Activated CD4-positive, alpha-beta T cell treated with anti-CD3 and anti-CD28 coated beads, Interleukin-2, Interleukin-6, amounts not matched to agents 100 ng/mL and 50 ng/mL, durations not matched to agents 16 hours and 8 hours (primary cell): Measurements from ENCODE around the gene ATG5.

Experiments
- DNase-seq: peaks from one replicate; pipeline ENCODE4 v3.0.0-alpha.2; 2020

ATG5 gene

DNA sequence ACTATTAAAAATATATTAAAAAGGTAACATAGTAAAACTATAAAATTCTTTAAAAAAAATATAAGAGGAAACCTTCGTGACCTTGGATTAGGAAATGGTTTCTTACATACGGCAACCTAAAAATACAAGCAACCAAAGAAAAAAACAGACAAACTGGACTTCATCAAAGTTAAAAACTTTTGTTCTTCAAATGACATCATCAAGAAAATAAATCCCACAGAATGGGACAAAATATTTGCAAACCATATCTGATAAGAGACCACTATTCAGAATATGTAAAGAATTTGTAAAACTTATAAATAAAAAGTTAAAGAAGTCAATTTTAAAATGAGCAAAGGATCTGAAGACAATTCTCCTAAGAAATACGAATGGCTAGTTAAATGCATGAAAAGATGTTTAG is 110.0 kb downstream of the ATG5 start:
- DNase-seq, result no peak

DNA sequence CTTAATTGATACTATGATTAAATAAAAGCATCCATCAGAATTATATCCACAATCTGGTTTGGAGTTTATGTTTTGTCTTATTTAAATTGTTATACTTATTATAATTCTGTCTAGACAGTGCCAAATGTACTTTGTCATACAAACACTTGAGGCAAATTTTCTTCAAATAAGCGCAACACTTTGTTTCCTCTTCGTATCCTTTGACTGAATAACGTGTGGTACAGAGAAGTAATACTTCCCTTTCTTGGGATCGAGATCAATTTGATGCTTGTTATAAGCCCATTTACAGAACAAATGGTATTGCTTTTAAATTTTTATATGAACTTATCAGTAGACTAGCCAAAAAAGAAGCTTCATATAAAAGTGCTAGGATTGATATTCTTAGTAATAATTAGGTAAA is 111.0 kb downstream of the ATG5 start:
- DNase-seq, result no peak

DNA sequence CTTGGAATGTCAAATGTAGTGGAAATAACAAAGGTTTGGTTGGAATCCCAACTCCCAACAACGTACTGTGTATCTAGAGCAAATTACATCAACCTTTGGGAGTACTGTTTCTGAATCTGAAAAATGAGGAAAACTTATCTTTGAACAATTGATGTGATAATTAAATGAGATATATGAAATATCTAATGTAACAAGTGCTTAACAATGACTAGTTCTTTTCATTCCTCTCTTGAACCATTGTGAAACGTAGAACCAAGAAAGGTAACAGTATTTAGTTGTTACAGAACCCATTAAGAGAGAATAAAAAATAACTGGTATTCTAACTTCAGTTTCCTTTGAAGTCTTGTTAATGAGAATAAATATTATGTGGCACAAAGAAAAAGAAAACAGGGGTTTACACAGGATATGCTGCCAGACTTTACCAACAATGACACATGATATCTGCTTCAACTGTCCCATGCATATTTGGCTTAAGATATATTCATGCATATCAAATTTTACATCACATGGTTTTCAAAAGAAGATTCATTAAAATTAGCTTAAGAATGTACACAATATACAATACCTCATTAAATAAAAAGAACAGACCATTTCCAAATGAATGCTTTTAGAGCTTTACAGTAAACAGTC is 111.8 kb downstream of the ATG5 start:
- DNase-seq, result no peak

DNA sequence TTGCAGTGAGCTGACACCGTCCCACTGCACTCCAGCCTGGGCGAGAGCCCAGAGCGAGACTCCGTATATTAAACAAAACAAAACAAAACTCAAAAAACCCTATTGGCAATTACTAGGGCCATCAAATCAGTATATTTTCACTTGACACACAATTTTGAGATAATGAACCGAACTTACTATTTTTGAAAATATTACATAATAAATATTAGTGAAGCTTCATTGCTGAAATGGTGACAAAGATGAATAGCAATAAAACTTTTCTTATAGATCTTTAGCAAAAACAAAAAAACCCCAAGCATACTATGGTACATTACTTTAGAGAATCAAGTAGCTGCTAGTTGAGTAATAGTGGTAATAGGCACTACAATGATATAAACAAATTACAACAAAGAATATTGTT is 113.0 kb downstream of the ATG5 start:
- DNase-seq, result no peak

DNA sequence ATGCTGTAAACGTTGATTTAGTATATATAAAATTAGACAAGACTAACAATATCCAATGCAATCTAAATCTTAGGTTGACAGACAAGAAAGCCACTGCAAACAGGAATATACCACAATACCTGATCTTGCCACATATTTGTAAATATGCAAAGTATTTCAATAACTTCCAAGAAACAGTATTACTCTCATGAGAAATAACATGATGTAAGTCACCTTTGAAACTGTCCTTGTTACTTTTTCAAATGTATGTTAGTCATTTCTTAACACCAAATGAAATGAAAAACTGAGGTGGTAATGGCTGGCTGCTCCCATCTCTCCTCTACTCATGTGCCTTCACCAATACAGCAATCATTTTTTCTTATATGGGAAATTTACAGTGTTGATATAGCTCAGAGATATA is 118.7 kb downstream of the ATG5 start:
- peak; percentile 36 for DNase-seq

DNA sequence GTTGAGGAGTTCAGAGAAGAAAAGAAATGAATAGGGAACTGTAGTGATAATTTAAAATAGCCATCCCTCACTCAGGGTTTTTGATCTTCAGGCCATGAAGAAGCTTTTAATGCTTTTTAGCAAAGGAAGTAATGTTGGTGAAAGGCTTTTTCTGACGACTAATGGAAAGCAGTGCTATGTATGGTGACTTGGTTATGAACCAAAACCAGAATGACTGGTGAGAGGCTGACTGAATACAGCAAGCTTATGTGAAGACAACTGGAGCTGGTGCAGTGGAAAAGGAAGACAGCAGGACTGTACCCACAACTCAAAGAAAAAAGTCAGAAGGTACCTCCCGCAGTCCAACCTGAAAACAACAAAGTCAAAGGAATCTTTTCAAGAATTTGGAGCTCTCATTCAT is 120.6 kb downstream of the ATG5 start:
- no peak for DNase-seq

DNA sequence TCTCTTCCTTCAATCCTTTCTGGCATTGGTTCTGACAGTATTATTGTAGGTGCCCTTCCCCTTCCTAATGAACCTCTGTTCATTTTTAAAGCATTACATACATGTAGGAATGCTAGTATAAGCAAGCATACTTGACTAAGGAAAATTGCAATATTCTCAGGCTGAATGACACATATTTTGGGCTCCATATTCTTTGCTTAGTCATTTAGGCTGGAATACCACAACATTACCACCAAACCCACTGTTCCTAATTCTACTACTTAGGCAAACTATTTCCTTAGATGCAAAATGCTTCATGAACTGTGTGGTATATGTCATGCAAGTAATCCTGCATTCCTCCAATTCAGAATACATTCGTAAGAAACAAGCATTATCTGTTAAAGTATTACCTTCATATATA is 125.6 kb downstream of the ATG5 start:
- DNase-seq, result no peak

DNA sequence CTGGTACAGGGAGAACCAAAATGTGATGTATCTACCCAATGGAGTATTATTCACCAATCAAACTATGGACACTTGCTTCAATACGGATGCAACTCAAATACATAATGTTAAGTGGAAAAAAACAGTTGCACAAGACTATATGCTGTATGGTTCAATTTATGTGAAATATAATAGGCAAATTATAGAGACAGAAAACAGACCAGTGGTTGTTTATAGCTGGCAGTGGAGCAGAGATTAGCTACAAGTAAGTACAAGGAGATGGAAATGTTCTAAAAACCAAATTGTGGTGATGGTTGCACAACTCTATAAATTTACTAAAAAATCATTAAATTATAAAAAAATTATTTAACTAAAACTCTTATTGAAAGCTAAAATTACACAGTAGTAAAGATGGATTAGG is 126.2 kb downstream of the ATG5 start:
- DNase-seq, result no peak

DNA sequence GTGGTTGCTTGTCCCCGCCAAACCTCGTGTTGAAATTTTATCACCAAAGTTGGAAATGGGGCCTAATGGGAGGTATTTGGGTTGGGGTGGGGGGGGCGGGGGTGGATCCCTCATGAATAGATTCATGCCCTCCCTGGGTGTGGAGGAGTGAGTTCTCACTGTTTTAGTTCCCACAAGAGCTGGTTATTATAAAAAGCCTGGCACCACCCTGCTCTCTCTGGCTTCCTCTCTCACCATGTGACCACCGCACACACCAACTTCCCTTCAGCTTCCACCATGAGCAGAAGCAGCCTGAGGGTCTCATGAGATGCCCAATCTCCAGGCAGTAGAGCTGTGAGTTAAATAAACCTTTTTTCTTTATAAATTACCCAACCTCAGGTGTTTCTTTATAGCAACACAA is 128.1 kb downstream of the ATG5 start:
- DNase-seq, result no peak

DNA sequence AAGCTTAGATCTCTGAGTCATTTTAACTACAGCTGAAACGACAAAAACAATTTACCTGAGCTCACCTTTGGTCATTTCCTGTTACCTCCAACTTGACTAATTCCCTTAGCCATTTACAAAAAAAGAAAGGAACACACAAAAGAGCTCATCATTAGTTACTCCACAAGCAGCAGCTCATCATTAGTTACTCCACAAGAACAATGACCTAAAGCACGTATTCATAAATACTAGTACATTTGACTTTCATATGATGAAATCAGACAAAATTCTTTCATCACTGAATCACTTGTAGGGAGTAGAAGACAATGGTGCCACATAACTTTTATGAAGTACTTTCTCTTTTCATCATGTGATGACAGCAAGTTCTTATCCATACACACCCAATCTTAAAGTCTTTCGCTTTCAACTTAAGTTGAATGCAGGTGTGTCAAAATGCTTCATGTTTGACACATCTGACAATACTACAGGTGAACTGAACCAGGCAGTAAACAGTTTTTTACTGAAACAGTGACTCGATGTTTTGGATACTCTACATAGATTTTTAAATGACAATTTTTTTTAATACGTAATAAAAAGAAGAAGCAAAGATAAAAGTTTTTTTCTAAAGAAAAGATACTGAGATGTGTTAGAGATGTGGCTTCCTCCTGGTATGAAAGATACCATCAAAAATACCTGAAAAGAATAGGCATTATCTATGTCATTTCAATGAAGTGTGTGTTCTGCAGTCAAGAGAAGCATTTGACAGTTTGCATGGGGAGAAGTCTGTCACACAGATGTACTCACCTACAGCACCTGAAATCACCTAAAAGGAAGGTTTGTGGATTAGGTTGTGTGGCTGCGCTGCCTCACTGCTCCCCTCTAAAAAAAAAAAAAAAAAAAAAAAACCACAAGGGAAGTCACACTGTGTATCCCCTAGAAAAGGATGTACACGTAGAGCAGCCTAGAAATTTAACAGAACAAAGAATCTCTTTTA is 130.3 kb downstream of the ATG5 start:
- peak; percentile 48 for DNase-seq

DNA sequence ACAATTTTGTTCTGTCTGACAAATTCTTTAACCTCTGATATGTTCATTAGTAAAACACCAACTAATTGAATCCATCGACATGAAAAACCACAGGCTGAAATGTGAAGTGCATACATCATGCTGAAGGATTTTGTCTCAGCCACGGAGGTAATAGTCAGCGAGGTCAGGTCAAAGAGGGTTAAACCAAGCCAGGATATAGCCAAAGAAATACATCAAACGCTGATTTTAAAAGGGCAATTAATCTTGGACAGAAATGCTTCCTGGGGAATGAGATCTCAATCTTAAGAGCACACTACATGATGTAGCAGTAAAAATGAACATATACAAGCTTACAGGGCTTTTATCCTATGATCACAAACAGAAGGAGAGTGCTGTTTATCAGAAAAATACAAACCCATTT is 132.7 kb downstream of the ATG5 start:
- no peak for DNase-seq

DNA sequence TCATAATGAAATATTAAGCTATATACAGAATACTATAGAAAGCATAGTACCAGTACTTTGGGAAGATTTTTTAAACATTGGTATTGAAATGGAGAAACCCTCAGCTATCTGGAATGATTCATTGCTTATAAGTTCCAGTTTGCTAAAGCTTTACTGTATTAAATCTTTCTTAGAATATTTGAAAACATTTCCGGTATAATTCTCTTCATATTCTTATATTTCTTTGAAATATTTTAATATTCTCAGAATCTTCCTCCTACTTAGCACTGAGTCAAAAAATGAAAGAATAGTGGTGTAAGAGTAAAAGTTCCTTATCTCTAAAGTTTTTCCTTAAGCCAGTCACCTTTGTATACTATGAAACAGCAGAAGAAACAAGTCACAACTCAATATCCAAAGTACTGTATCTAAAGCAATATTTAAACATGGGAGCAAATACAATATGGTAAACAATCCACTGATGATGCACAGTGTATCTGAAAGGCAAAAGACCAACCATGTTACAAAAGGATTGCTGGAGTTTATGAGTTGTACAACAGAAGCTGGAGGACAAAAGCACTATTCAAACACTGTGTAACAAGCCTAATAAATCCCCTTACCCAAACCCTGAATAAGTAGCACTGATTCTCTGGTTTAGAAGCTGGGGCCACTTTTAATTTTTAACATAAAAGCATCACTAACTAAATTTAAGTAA is 137.3 kb downstream of the ATG5 start:
- DNase-seq, result no peak

DNA sequence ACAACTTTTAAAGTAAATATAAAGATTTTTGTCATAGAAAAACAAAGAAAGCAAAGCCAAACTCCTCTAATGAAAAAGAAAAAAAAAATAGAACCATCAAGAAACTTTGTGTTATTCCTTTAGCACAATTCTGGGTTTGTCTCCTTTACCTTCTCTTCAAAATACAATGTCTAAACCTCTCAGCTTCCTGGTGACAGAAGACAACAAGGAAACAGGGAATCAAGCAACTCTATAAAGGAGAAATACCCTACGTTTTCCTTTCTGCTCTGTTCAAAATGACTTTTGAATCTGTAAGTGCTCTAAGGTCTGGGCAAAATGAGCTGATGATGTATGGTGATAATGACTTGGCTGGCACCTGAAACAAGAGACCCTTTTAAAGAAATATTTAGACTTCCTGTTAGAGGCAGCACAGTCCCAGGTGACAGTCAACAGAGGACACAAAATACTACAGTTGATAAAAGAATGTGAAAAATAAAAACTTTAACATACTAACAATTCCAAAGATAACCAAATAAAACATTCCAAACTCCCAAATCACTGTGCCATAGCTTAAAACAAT is 138.1 kb downstream of the ATG5 start:
- DNase-seq, result no peak

DNA sequence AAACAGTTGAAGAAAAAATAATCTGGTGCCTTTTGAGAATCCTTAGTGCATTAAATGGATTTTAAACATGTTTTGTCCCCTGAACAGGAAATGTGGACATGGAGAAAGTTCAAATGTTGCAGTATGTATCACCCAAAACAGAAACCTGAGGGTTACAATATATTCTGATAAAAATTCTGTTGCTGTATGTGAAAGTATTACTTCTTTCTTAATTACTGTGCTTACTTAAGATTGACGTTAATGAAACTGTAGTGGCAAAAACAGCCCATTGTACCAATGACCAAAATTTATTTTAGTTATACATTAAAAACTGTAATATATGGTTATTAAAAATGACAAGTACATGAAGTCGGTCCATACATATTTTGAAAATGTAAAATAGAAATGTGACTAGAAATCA is 138.8 kb downstream of the ATG5 start:
- no peak for DNase-seq

DNA sequence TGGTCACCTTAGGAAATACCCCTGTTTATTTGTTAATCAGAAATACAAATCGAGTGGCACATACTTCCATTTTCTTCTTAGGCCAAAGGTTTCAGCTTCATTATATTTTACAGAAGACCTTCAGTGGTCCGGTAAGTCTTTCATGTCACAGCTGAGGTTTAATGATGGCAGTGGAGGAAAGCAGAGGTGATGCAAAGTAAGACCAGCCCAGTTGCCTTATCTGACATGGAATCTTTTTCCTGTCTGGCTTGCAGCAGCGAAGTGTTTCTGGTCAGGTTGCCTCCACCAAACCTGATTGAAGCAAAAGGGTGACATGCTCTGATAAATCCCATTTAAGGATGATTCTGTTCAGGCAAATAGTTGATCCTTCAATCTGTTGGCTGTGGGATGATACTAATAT is 139.4 kb downstream of the ATG5 start:
- DNase-seq, result peak; percentile 74

DNA sequence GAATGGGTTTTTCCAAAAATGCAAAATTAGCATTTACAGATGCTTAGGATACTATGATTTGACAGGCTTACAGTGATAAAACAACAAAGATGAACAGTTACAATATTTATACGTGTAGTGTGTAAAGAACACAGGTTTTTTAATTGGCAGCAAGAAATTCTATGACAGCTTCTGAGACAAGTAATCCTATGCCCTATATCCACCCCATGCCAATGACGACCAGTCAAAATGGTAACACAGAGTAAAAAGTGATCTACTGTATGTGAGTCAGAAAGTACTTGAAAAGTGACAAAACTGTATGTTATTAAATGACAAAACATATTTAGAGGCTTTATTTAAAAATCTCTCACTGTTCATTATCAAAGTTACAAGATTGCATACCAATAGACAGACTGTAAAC is 139.9 kb downstream of the ATG5 start:
- peak; percentile 69 for DNase-seq

DNA sequence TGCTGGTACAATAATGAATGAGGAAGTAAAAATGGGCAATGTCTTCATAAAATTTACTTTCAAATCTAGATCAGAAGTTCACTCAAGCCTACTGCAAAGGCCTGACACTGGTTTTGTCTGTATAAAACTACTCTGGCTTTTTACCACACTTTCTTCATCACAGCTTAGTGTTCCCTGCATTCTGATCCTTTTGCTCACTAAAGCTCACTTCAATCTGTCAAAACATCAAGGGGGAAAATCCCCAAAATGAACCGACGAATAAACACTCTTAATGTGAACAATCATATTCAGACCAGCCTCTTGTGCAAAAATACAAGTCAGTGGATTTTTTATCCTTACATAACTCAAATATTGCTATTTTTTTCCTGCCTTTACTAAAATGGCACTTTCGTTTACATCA is 140.9 kb downstream of the ATG5 start:
- no peak for DNase-seq

DNA sequence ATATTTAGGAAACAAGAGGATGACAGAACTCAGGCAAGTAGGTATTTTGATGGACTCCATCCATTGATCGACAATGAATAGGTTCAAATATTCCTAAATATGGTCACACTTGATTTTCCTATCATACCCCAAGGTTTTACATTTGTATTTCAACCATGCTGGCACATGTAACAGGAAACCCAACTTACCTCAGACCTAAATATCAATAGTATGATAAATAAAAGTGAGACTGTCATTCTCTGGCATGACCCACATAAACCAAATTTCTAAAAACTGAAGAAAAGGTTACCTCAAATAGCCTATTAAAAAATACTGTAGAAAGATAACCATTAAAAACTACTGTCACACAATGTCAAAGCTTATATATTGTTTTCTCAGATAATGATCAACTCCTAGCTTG is 142.1 kb downstream of the ATG5 start:
- no peak for DNase-seq

DNA sequence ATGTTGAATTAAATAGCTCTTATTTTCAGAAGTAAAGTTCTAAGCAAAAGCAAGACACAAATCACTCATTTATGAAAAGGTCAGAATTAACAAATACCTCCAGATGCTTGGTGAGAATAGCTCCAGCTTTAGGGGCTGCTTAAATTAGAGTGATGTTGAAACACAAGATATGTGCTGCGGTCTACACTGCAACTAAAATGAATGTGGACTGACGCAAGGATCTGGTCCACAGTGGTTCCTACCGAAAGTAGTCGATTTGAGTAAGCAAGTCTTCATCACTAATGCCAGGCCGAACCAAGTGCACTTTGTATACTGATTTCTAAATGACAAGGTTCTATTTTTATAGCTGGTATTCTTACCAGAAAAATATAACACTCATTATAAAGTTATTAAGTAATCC is 143.1 kb downstream of the ATG5 start:
- peak; percentile 85 for DNase-seq

DNA sequence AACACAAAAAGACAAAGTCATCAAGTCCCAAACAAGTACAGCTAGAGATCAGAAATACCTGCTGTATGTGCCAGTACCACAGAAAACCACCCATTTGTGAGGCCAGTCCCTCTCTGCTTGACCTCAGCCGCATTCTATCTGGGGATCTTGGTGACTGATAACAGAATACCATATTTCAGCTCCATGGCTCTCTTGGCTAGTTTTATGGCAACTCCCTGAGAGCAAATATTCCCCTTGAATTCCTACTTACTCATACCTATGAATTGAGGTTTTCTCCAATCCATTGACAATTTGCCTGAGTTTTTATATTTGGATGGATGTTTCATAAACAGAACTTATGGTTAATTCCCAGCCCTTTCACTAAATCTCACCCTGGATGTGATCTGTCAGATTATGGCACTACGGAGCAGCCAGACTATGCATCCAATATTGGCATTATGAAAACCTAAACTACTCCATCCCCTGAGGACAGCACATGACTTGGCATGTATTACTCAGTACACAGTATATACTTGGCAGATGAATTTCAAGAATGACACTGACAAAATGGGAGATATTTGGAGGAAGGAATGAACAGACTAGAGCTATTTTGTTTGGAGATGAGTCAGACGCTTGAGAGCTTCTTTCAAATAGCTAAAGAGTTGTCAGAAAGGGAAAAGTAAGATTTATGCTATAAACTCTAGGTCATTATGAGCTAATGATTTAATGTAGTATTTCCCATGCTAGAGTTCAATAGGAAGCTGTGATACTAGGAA is 143.7 kb downstream of the ATG5 start:
- peak; percentile 73 for DNase-seq

DNA sequence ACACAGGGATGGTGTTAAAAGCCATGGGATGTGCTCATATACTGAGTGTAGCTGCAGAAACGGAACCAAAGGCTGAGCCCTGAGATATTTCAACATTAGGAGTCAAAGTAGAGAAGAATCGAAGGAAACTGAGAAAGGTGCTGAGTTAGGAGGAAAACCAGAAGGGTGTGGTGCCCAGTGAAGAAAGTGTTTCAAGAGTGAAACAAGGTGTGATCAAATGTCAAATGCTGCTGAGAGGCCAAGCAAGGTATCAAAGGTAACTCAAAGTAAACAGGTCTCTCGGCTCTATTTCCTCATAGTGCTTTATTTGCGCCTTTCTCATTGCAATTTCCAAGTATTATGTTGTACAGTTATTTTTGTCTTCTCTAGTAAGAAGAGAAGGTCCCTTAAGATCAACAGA is 145.4 kb downstream of the ATG5 start:
- no peak for DNase-seq

DNA sequence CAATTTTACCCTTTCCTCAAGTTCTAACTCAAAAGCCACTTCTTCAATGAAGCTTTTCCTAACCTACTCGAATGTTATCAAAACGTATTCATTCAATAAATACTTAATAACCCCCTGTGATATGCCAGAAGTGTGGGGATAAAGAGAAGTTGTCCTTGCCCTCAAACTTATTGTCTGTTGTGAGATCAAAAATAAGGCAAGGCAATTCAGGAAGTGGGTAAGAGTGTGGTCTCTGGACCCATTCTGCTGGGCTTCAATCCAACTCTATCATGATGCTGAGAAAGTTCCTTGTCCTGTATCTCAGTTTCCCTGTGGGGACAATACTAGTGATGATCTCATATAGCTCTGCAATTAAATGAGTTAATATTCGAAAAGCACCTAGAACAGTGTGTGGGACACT is 146.7 kb downstream of the ATG5 start:
- DNase-seq, result no peak

DNA sequence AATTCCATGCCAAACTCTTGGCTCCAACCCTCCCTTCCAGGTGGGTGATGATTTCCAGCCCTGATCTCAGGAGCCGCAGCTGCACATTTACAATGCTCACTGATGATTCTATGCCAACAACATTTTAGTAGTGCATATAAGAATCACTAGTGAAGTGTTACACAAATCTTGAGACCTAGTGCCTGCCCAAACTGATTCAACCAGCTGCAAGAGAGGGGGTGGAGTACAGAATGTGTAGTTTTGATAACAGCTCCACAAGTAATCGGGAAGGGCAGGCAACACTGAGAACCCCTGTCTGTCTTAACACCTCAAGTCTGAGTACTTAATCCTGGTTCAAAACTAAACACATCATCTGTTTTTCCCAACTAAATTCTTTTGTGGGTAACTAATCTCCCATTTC is 147.8 kb downstream of the ATG5 start:
- no peak for DNase-seq
